NCI-H1092 (cell line): ENCODE measurements around the gene NUP205.
A peak's percentile ranks its signal among the peaks of the same experiment; 100 is the strongest.
"Not testable (repeated sequence)": the region's sequence is repeated elsewhere in the genome, so short reads cannot be mapped to it uniquely, and the experiment has no call there.

Experiments
- DNase-seq: peaks from one replicate; lab custom pipeline; 2025; lab: John Stamatoyannopoulos, UW

NUP205 gene

GRCh38 chr7:135667626-135668025 lies 109.9 kb downstream of the NUP205 start:
- DNase-seq: not testable (repeated sequence)

- DNase-seq: not testable (repeated sequence)
Observed at GRCh38 chr7:135668852-135669395, 111.2 kb downstream of the NUP205 start.

GRCh38 chr7:135669774-135670173 lies 112.1 kb downstream of the NUP205 start:
- no peak for DNase-seq

DNA sequence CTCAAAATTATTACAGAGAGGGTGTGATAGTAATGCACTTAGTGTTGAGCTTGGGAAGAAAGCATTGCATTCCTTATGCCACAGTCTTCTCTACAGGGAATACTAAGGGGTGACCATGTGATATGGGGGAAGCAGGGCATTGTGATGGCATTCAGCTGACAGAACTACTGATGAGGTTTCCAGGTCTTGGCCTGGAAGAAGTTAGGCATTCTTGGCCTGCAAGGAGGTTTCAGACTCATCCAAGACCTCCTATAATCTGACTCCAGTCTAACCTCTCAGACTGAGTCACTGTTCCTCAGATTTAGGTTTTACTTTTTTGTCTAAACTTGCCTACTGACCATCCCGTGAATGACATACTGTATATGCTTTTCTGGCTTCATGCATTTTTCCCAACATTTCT lies 112.5 kb downstream of the NUP205 start:
- no peak for DNase-seq

GRCh38 chr7:135672560-135673359 lies 115.0 kb downstream of the NUP205 start:
- DNase-seq: peak; percentile 40

DNA sequence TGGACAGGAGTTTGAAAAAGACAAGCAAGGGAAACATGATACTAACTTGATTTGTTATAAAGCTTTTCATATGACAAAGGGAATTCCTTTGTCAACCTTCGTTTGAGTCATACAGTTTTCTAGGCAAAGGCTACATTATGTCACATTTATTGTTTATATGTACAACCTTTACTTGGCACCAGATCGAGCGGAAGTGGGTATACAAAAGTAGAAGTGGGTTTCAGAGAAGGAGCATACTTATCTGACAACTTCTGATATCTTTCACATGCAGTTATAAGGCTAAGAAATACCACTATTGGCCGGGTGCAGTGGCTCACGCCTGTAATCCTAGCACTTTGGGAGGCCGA lies 115.6 kb downstream of the NUP205 start:
- DNase-seq: no peak

- DNase-seq: peak; percentile 52
Observed at GRCh38 chr7:135678612-135679575, 121.2 kb downstream of the NUP205 start.

- DNase-seq: no peak
Observed at GRCh38 chr7:135681762-135682161, 124.0 kb downstream of the NUP205 start.

DNA sequence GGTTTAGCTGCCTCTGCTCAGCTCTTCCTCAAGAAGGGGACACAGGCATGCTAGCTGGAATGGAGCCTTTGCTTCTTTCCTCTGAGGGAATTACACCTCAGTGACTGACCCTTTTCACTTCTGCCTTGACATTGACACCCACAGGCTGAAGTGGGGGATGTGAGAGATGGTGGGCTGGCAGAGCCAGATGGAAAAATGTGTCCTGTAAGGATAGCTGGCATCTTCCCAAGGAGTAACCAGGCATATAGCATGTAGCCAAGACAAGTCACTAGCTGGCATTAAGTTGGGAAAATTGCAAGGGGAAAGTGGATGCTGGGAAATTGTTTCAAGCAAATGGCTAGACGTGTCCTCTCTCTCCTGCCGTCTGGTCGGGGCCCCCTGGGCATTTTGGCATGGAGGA lies 124.5 kb downstream of the NUP205 start:
- no peak for DNase-seq

DNA sequence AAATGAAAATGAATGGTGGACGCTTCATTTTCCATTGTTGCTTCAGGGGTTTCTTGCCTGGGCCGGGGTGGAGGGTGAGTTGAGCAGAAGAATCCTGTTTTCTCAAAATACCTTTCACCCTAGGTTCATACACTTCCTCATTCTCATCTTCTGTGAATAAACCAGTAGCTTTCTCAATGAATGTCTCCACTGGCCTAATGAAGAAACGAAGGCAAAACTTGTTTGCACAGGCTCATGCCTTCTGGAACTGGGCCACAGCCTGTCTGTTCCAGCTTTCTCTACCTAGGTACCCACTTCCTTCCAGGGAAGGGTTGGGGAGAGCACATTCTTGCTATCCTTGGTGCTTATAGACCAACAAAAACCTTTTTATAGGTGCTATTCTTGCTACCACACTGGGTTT lies 125.9 kb downstream of the NUP205 start:
- no peak for DNase-seq

- no peak for DNase-seq
Observed at GRCh38 chr7:135684136-135684535, 126.4 kb downstream of the NUP205 start.

GRCh38 chr7:135684699-135685098 lies 127.0 kb downstream of the NUP205 start:
- DNase-seq: no peak

DNA sequence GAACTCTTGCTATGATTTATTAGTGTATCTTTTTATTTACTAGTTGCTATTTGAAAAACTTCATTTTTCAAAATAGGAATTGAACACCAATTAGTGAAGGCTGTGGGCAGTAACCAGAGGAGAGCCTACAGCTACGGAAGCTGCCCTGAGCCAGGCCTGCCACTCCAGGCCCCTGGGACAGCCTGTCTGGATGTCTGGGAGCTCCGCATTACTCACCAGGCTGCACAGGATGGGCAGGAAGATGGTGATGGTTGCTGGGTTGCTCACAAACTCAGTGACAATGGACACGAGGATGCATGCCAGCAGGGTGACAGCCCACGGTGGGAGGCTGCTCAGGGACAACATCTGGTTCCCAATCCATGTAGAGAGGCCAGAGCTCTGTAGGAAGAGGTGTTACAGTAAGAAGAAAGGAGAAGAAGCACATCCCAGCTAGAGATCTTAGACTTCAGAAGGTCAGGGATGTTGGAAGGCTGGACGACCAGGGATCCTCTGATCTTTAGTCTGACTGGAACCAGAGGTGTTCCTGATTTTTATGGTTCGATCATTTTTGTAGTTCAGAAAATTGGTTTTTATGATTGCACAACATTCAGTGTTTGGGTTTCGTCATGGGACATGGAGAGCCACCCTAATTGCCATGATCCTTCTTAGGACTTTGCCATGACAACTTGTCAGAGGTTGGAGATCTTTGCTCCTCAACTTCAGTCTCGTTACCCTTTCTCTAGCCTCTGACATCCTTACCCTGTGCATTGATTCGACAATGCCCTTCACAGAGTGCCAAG lies 127.8 kb downstream of the NUP205 start:
- DNase-seq: no peak

- DNase-seq: no peak
Observed at GRCh38 chr7:135687466-135687865, 129.7 kb downstream of the NUP205 start.

DNA sequence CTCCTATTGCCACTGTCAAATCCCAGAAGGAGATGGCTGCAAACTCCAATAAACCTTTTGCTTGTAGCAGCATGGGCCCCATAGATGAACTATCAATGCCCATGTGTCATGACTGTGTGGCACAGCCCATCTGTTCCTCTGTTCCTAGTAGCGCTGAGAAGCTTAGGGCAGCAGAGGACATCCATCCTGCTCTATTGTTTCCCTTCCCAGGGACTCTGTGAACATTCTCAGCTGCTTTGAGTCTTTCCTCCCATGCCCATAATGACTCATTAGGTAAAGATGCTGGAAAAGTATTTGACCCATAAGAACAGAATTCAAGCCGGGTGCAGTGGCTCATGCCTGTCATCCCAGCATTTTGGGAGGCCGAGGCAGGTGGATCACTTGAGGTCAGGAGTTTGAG lies 132.8 kb downstream of the NUP205 start:
- no peak for DNase-seq

GRCh38 chr7:135692055-135692454 lies 134.3 kb downstream of the NUP205 start:
- DNase-seq: no peak

DNA sequence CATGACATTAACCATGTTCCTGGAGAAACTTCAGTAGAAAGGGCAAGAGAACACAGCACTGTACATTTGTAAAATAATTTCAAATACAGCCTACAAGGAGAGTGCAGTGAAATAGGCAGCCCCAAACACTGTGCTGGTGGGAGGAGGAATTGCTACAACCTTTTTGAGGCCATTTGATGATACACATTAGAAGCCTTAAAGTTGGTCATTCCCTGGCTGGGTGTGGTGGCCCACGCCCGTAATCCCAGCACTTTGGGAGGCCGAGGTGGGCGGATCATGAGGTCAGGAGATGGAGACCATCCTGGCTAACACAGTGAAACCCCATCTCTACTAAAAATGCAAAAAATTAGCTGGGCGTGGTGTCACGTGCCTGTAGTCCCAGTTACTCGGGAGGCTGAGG lies 134.9 kb downstream of the NUP205 start:
- DNase-seq: not testable (repeated sequence)

DNA sequence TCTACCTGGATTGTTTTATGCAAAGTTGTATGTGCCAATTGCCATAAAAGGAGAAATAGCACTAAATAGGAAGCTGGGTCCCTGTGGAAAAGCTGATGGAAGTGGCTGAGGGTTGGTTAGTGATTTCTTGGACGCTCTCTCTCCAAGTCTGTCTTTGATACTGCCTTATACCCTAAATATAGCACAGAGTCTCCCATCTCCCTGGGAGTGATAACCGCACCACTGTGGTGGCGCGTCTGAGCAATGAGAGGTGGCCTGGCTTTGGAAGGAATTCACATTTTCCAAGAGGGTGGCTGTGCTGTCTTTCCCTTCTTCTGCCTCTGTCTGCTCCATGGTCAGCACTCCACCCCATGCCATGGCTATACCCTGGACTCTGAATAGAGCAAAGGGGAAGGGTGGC lies 135.8 kb downstream of the NUP205 start:
- DNase-seq: no peak

- DNase-seq: no peak
Observed at GRCh38 chr7:135697276-135698049, 139.7 kb downstream of the NUP205 start.
